Cerebellar cortex (tissue), 1 donor: ENCODE data around the gene ZNG1E.
"Not testable (repeated sequence)": the region's sequence is repeated elsewhere in the genome, so short reads cannot be mapped to it uniquely, and the experiment has no call there.

Experiments used
- DNase-seq: peaks from one replicate; pipeline ENCODE4 v3.0.0-alpha.2; 2015; ENCODE audit warnings: low spot score

Gene ZNG1E

DNA sequence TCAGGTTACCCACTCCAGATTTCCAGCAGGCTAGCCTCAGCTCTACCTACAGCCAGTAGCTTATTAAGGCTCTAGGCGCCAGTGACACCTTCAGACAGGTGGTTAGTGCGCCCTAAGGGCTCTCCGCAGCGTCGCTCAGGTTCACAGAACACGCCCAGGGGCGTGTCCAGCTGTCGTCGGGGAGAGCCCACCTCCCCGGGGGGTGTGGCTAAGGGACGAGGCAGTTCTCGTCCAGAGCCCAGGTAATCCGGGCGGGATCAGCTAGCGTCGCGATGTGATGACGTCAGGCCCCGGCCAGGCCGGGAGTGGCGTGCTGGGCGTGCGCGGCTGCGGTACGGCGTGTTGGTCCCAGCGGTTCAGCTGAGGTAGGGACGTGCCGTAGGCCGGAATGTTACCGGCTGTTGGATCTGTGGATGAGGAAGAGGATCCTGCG is at the start of gene ZNG1E:
Gene ZNG1E, plus strand, starts transcription at position 340 of the 433 bp plus-strand sequence. Its CDS starts 49 bp downstream, at position 389.
- peak; percentile 48 for DNase-seq

GRCh38 chr9:65673579-65673978 is 2.1 kb upstream of the ZNG1E start:
- DNase-seq = not testable (repeated sequence)

DNA sequence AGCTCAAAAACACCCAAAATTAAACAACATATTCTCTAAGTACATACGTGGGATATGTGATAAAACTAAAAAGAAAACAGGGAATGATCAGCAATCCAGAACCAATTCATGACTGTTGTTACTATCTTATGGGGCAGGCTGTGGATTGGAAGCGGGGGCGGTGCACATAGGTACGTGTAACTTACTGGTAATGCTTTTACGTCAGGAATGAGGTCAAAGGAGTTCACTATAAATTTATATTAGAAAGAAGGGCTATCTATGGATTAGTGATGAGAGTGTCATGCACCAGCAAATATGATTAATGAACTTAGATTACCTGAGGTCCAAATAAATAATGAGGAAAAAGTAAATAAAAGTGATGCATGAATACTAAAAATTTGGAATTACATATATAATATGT is 710 bp upstream of the ZNG1E start:
- DNase-seq = not testable (repeated sequence)

DNA sequence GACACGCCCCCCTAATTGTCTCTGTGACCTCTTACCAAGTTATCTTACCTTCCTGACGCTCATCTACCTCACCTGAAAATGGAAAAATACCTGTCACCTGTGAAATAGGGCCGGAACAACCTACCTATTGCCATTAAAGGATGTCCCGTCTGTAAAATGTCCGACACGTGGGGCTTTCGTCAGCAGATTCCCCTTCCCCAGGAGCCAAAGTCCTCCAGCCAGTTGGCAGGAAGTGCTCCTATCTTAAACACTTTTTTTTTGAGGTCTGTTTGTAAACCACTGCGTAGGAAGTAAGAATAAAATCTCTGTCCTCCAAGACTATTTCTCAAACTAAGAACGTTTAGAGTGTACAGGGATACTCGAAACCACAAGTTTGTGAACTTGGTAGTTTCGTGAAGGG is 661 bp downstream of the ZNG1E start:
- DNase-seq = not testable (repeated sequence)

DNA sequence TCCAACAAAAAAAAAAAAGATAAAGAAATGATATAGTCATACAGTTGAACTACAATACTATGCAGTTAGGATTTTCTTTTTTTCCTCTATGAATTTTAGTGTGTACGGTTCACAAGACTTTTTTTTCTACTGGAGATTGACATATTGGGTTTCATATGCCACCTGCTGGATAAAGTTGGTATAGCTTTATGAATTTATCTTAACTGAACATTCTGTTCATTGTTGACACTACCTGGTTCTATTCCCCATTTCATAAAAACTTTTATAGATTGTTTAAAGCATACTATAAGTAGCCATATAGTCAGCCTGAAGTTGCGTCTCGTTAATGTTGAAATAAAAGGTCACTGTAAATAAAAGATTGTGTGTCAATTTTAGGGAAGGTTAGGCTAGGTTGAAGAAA is 2.8 kb downstream of the ZNG1E start:
- DNase-seq = not testable (repeated sequence)

GRCh38 chr9:65703550-65703949 is 27.8 kb downstream of the ZNG1E start:
- DNase-seq = not testable (repeated sequence)

GRCh38 chr9:65714445-65714844 is 38.7 kb downstream of the ZNG1E start:
- DNase-seq = not testable (repeated sequence)

DNA sequence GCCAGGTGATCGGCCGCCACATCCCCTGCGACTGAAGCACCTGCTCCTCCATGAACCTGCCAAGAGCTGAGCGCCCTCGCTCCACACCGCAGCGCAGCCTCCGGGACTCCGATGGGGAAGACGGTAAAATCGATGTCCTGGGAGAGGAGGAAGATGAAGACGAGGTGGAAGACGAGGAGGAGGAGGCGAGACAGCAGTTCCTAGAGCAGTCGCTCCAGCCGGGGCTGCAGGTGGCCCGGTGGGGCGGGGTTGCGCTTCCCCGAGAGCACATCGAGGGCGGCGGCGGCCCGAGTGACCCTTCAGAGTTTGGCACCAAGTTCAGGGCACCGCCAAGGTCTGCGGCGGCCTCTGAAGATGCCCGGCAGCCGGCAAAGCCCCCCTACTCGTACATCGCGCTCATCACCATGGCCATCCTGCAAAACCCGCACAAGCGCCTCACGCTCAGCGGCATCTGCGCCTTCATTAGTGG is 61.4 kb downstream of the ZNG1E start, which contains the start of gene FOXD4L4:
Gene FOXD4L4, plus strand, starts transcription at position 51 of the 469 bp plus-strand sequence. Its CDS starts 0 bp downstream, at position 51.
- not testable (repeated sequence) for DNase-seq

GRCh38 chr9:65738133-65738532 is 62.4 kb downstream of the ZNG1E start:
- DNase-seq = not testable (repeated sequence)
